CD4-positive, alpha-beta T cell treated with Interleukin-4 for 4 hours (primary cell): Measurements from ENCODE around the gene ARHGAP15.

Experiments used
- DNase-seq: peaks from one replicate; pipeline ENCODE4 v3.0.0-alpha.2; 2020

Gene ARHGAP15

DNA sequence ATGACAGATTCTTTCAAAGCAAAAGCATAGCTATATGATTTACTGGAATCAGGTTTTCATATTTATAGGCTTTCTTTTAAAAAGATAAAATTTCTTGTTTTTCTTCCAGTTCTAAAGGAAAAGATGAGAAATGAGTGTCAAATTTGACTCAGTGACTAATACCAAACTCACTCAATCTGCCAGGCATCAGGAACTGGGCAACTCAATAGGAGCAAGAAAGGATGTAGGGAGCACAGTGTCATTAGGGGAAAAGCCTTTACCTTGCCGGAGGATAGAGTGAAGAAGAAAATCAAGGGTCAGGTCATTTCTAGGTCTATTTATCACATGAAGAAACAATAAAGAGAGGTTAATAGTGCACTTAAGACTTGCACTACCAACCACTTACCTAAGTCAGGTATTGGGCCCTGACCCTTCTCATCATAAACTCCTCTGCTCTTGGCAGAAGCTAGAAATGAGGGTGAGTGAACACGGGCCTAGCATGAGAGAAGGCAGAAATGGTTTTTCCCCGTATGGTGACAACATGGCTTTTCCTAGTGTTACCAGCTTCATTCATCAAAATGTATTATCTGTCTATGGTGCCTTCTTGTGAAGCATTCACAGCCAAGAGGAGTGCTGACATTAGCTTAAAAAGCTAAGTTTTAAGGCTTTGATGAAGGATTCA, 151.0 kb downstream of the ARHGAP15 start:
- DNase-seq, result no peak

GRCh38 chr2:143282684-143283083, 153.5 kb downstream of the ARHGAP15 start:
- peak; percentile 33 for DNase-seq

DNA sequence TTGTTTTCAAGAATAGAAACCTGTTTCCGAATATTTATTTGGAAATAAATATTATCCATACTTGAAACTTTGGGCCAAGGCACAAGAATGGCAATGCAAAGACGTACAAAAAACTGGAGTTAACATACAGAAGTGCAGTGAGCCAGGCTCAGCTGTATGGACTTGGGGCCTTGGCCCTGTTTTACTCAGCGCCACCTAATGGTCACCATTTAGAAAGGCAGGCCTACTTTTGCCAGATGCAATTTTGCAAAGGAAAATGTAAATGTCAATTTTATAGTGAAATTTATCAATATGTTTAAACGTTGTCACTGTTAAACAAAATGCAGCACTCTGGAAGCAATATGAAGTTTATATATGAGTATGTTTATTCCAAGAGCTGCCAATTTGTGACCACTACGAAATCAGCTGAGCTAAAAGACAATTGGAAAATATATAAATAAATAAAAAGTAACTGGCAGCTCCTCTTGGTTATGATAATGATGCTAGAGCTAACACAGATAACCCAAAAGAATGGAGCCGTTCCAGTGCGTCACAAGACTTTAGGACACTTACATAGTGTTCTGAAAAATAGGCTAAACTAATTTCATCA, 155.0 kb downstream of the ARHGAP15 start:
- peak; percentile 52 for DNase-seq

DNA sequence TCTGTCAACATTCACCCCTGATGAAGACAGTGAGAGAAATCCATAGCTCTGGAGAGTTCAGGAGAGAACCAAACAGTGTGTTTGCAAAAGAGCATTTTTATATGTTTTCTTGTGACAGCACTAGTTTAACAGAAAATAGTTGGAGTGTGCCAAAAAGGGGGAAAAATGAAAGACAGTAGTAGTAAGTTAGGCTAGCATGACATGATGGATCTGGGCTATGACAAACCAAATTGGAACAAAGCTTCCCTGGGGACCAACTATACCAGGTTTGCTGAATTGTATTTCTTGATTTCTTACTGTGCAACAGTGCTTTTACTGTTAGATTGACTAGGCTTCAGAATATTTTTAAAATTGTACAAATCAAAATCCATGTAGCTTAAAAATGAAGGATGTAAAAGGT, 159.8 kb downstream of the ARHGAP15 start:
- DNase-seq, result no peak

GRCh38 chr2:143290221-143290620, 161.0 kb downstream of the ARHGAP15 start:
- DNase-seq, result no peak

DNA sequence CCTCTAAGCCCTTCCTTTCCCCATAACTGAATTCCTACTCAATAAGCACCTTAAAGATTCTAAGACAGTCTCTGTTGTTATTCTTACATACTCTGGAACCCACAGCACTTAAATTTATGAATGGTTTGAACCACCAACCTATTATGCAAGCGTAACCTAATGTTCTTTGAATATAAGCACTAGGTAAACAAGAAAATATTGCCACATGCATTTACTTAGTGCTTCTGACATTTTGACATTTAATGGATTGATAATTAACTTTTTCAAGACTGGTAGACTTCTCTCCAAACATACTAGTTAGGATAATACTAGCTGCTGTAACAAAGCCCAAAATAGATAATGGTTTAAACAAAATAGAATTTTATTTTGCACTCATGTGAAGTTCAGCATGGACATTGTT, 164.8 kb downstream of the ARHGAP15 start:
- DNase-seq, result no peak

GRCh38 chr2:143296089-143296488, 166.9 kb downstream of the ARHGAP15 start:
- DNase-seq, result no peak

- DNase-seq, result no peak
Measured at GRCh38 chr2:143297182-143297581, 168.0 kb downstream of the ARHGAP15 start.

DNA sequence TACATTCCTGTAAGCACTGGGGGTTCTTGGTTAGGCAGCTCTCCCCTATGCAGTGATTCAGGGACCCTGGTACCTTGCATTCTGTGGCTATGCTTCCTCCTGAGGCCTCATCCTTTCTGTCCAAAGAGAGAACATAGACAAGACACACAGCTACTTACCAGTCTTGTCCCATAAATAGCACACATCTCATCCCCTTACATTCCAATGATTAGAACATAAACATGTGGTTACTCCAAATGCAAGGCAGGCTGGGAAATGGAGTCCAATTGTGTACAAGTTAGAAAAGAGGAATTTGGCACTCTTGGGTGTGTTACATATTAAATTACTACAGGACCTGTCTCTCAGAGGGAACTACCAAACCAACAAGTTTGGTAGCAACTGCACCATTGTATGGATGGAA, 171.3 kb downstream of the ARHGAP15 start:
- DNase-seq, result no peak

DNA sequence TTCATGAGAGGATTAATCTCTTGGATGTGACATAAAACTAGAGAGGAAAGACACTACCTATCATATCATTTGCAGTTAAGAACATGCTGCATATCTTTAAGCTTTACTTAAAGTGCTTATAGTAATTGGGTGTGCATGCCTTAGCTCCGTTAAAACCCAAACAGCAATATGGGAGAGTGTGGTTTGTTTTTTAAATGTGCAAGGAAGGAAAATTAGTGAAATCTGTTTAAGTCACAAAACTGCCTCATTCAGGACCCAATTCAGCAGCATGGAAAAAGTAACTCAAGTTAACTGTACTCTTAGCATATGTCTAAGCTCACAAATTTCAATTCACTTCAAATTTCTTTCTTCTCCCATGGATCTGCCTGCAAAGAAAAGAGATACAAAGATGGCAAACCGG, 182.2 kb downstream of the ARHGAP15 start:
- no peak for DNase-seq

- no peak for DNase-seq
Measured at GRCh38 chr2:143312441-143312840, 183.2 kb downstream of the ARHGAP15 start.

DNA sequence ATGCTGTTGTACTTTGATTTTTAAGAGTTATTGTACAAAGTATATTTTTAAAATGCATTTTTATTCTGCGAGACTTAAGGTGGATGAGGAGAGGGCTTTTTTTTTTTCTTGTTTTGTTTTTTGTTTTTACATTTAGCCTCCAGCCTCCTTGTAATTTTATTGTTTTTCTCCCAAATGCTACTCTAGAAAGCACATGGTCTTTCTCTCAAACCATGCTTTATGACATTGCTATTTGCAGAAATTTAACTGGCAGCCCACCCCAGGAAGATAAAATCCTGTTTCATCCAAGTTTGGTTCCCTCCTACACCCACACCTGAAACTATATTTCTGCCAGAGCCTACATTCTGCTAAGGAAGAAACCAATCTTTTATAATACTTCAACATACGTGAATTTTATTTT, 184.6 kb downstream of the ARHGAP15 start:
- no peak for DNase-seq

- no peak for DNase-seq
Measured at GRCh38 chr2:143321994-143322393, 192.8 kb downstream of the ARHGAP15 start.

DNA sequence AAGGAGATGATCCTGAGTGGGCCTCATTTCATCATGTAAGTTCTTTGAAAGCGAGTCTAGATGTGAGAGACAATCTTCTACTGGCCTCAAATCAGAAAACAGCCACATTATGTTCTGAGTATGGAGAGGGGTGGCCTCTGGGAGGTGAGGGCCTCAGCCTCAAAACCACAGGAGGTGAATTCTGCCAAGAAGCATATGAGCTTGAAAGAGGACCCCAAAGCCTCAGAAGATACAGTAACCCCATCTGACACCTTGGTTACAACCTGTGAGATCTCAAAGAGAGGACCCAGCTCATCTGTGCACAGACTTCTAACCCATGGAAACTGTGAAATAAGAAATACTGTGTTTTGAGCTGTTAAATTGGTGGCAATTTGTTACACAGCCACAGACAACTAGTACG, 200.1 kb downstream of the ARHGAP15 start:
- DNase-seq, result peak; percentile 3

GRCh38 chr2:143333168-143333791, 204.1 kb downstream of the ARHGAP15 start:
- DNase-seq, result no peak

- DNase-seq, result no peak
Measured at GRCh38 chr2:143333847-143334246, 204.6 kb downstream of the ARHGAP15 start.

DNA sequence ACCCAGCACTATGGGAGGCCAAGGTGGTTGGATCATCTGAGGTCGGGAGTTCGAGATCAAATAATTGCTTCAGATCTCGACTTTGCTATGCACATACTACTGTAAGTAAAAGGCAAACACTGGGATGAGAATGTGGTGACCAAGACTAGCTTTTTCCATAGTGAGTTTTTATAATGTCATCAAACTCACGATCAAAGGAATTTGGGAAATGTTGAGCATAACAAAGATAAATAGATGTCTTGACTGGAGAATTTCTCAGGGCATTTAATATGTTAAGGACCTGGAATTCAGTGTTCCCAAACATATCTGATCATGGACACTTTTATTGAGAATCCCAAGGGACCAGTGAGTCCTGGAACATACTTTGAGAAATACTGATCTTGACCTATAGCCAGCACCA, 205.6 kb downstream of the ARHGAP15 start:
- no peak for DNase-seq

GRCh38 chr2:143336719-143337210, 207.5 kb downstream of the ARHGAP15 start:
- DNase-seq, result no peak

DNA sequence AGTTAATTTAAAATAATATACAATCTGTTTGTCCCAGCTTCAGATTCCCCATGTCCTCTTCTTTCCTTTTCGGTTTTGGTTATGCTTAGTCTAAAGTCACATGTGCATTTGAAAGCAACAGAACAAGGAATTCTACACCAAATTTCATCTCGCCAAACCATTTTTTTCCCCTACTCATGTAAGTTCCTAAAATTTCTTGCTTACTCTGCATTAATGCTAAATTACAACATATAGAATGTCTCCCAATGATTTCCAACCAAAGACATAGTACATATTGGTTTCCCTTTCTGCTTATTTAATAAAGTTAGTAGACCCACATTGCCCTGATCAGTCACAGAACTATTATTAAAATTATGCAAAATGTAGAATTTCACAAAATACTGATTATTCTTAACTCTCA, 212.3 kb downstream of the ARHGAP15 start:
- no peak for DNase-seq

DNA sequence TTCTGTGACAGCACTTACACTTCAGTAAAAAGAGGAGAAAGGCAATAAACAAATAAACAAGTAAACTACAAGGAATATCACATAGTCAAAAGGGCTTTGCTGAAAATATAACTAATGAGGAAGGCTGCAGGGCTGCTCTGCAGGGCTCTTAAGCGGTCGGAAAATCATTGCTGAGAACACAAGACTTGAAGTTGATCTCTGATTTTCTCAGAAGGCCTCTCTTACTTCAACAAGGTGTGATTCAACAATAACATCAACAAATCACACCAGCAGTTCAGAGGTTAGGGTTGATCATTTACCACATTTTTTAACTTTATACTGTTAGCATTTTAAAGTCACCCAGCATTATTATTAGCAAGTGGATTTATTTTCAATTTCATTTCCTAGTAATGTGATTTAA, 215.6 kb downstream of the ARHGAP15 start:
- DNase-seq, result no peak

GRCh38 chr2:143345887-143346787, 216.9 kb downstream of the ARHGAP15 start:
- DNase-seq, result peak; percentile 2

GRCh38 chr2:143347271-143347695, 218.1 kb downstream of the ARHGAP15 start:
- no peak for DNase-seq

GRCh38 chr2:143347901-143348414, 218.7 kb downstream of the ARHGAP15 start:
- no peak for DNase-seq
